H1 (cell line): Measurements from ENCODE around the gene TRUB1. TPM values are rescaled to one million over a fixed set of nuclear protein-coding genes. Genes with fewer than 3 reads are reported as not detected.

Source experiments
- CTCF ChIA-PET: fragments of 300-600 bp; sonication (Branson Sonifier 250); formaldehyde crosslinking; loops from one replicate; lab custom pipeline; 2021; ENCODE audit not compliant: partially characterized antibody; lab: Charles Lee
- POLR2A ChIA-PET: fragments of 300-600 bp; sonication (Branson Sonifier 250); formaldehyde crosslinking; loops from one replicate; lab custom pipeline; 2021; ENCODE audit warnings: inconsistent platforms; ENCODE audit not compliant: partially characterized antibody; lab: Charles Lee
- DNase-seq, 2 experiments: peaks; one replicate each; pipeline versions ENCODE4 v3.0.0 to v3.0.0-alpha.2; 2010 to 2022; ENCODE audit warnings: low spot score in 2 of 2, low read depth in 1 of 2, mixed read lengths in 1 of 2
- FAIRE-seq: peaks from 2 replicates; lab custom pipeline; 2011; peaks lifted over from hg19 to GRCh38; lab: Jason Lieb, UNC
- H2AFZ ChIP-seq: 2 replicates; pipeline ENCODE4 v1.8.1; 2012; ENCODE audit warnings: low read length, inconsistent platforms
- H2AK5ac ChIP-seq: 2 replicates; pipeline ENCODE4 v1.6.1; 2013; ENCODE audit warnings: low read depth, low read length
- H2BK120ac ChIP-seq: replicated peaks from 2 replicates; pipeline ENCODE3; 2013; ENCODE audit warnings: low read depth, low read length, inconsistent platforms
- H2BK12ac ChIP-seq: 2 replicates; pipeline ENCODE4 v1.6.1; 2013; ENCODE audit warnings: low read depth, low read length
- H2BK15ac ChIP-seq: 2 replicates; pipeline ENCODE4 v1.6.1; 2013; ENCODE audit warnings: low read length
- H2BK20ac ChIP-seq: 2 replicates; pipeline ENCODE4 v1.6.1; 2013; ENCODE audit warnings: low read length
- H2BK5ac ChIP-seq: 2 replicates; pipeline ENCODE4 v1.6.1; 2013; ENCODE audit warnings: low read depth, low read length
- H3K14ac ChIP-seq: 2 replicates; pipeline ENCODE4 v1.6.1; 2013; ENCODE audit warnings: inconsistent platforms; ENCODE audit not compliant: insufficient read length
- H3K18ac ChIP-seq: 2 replicates; pipeline ENCODE4 v1.6.1; 2013; ENCODE audit warnings: low read length; ENCODE audit errors: extremely low read depth
- H3K23ac ChIP-seq: 2 replicates; pipeline ENCODE4 v1.6.1; 2013; ENCODE audit warnings: inconsistent platforms; ENCODE audit not compliant: insufficient read length
- H3K23me2 ChIP-seq: 2 replicates; pipeline ENCODE4 v1.6.1; 2013; ENCODE audit warnings: low read depth, low read length
- H3K27ac ChIP-seq: 2 replicates; pipeline ENCODE4 v1.6.1; 2011; ENCODE audit warnings: low read depth, low read length, inconsistent platforms
- H3K27me3 ChIP-seq, 4 experiments: replicated peaks in 1 of 4; 1 replicate in 1 of 4; 2 replicates in 3 of 4; pipeline versions ENCODE4 v1.6.1 to v1.8.1; 2011 to 2013; ENCODE audit warnings: low read length in 3 of 4, mild to moderate bottlenecking in 3 of 4, inconsistent platforms in 2 of 4, mixed read lengths in 2 of 4, moderate library complexity in 1 of 4; ENCODE audit not compliant: control insufficient read depth in 3 of 4, insufficient read depth in 3 of 4; ENCODE audit errors: extremely low read depth in 1 of 4
- H3K36me3 ChIP-seq, 4 experiments: 2 replicates each; pipeline versions ENCODE4 v1.6.1 to v1.8.1; 2011 to 2013; ENCODE audit warnings: mild to moderate bottlenecking in 4 of 4, low read length in 3 of 4, moderate library complexity in 2 of 4, control low read depth in 1 of 4, inconsistent platforms in 1 of 4; ENCODE audit not compliant: insufficient read depth in 4 of 4, control insufficient read depth in 2 of 4
- H3K4ac ChIP-seq: replicated peaks from 2 replicates; pipeline ENCODE3; 2013; ENCODE audit warnings: low read length, low read depth, mixed read lengths, inconsistent platforms; ENCODE audit not compliant: insufficient read length
- H3K4me1 ChIP-seq, 4 experiments: replicated peaks in 1 of 4; 1 replicate in 1 of 4; 2 replicates in 3 of 4; pipeline versions ENCODE4 v1.6.1 to v1.8.1; 2011 to 2013; ENCODE audit warnings: low read length in 3 of 4, inconsistent platforms in 2 of 4, mixed read lengths in 1 of 4; ENCODE audit not compliant: insufficient read depth in 4 of 4, control insufficient read depth in 3 of 4
- H3K4me2 ChIP-seq, 2 experiments: 2 replicates each; pipeline versions ENCODE4 v1.6.1 to v1.8.1; 2011 to 2013; ENCODE audit warnings: low read depth in 2 of 2, low read length in 2 of 2, control low read depth in 1 of 2, inconsistent platforms in 1 of 2, mild to moderate bottlenecking in 1 of 2; ENCODE audit not compliant: insufficient read depth in 1 of 2
- H3K4me3 ChIP-seq, 4 experiments: fragments of 200-600, 300-600 bp in 1 of 4; sonication (generic), shearing (Covaris generic), sonication (Bioruptor Twin) in 1 of 4; 2 replicates each; pipeline versions ENCODE4 v1.5.1 to v1.8.1; 2011 to 2016; ENCODE audit warnings: low read length in 4 of 4, low read depth in 3 of 4, control low read depth in 2 of 4, inconsistent platforms in 2 of 4, mild to moderate bottlenecking in 2 of 4, mixed read lengths in 1 of 4, moderate library complexity in 1 of 4; ENCODE audit not compliant: insufficient read depth in 2 of 4; ENCODE audit errors: extremely low read depth in 1 of 4
- H3K56ac ChIP-seq: replicated peaks from 2 replicates; pipeline ENCODE3; 2013; ENCODE audit warnings: low read depth, mild to moderate bottlenecking, mixed read lengths, low read length, inconsistent platforms; ENCODE audit not compliant: insufficient read length
- H3K79me1 ChIP-seq: 2 replicates; pipeline ENCODE4 v1.6.1; 2013; ENCODE audit warnings: low read depth, low read length, control low read depth
- H3K79me2 ChIP-seq, 2 experiments: 2 replicates each; pipeline versions ENCODE4 v1.6.1 to v1.8.1; 2012 to 2013; ENCODE audit warnings: low read length in 2 of 2, mild to moderate bottlenecking in 2 of 2, inconsistent platforms in 1 of 2; ENCODE audit not compliant: insufficient read depth in 2 of 2, control insufficient read depth in 1 of 2
- H3K9ac ChIP-seq, 4 experiments: replicated peaks in 1 of 4; 1 replicate in 1 of 4; 2 replicates in 3 of 4; pipeline versions ENCODE4 v1.6.1 to v1.8.1; 2011 to 2013; ENCODE audit warnings: low read depth in 3 of 4, low read length in 3 of 4, control low read depth in 2 of 4, mild to moderate bottlenecking in 2 of 4, moderate library complexity in 2 of 4, inconsistent platforms in 1 of 4; ENCODE audit errors: extremely low read depth in 1 of 4
- H3K9me3 ChIP-seq, 2 experiments: 2 replicates each; pipeline versions ENCODE4 v1.6.1 to v1.8.1; 2012 to 2013; ENCODE audit warnings: mild to moderate bottlenecking in 2 of 2, moderate library complexity in 2 of 2, control low read depth in 1 of 2, inconsistent platforms in 1 of 2, low read depth in 1 of 2, low read length in 1 of 2, mixed read lengths in 1 of 2; ENCODE audit not compliant: insufficient read depth in 2 of 2
- H4K20me1 ChIP-seq, 2 experiments: replicated peaks in 1 of 2; 2 replicates each; pipeline versions ENCODE3 to v1.8.1; 2011 to 2013; ENCODE audit warnings: inconsistent platforms in 2 of 2, low read length in 2 of 2, mild to moderate bottlenecking in 1 of 2; ENCODE audit not compliant: insufficient read depth in 2 of 2, control insufficient read depth in 1 of 2
- H4K5ac ChIP-seq: 2 replicates; pipeline ENCODE4 v1.6.1; 2013; ENCODE audit warnings: low read length, low read depth, mixed read lengths, inconsistent platforms; ENCODE audit not compliant: insufficient read length
- H4K8ac ChIP-seq: 2 replicates; pipeline ENCODE4 v1.8.0; 2013; ENCODE audit warnings: mild to moderate bottlenecking, moderate library complexity, low read length, inconsistent platforms; ENCODE audit not compliant: insufficient read depth; ENCODE audit errors: extremely low read depth
- H4K91ac ChIP-seq: replicated peaks from 2 replicates; pipeline ENCODE3; 2013; ENCODE audit warnings: low read length, mixed read lengths, inconsistent platforms; ENCODE audit not compliant: insufficient read length
- CBX8 ChIP-seq: fragments of 300-800, 300-1000 bp; sonication (generic); IDR thresholded peaks from 2 replicates; pipeline ENCODE4 v1.7.1; 2016; ENCODE audit warnings: low read depth, low read length, borderline replicate concordance
- EGR1 ChIP-seq: IDR thresholded peaks from 2 replicates; pipeline ENCODE4 v1.6.1; 2011; ENCODE audit warnings: low read depth, low read length, borderline replicate concordance
- FOSL1 ChIP-seq: IDR thresholded peaks from 2 replicates; pipeline ENCODE4 v1.6.1; 2011; ENCODE audit warnings: mild to moderate bottlenecking, low read depth, low read length, moderate library complexity; ENCODE audit not compliant: insufficient read depth
- MAX ChIP-seq: IDR thresholded peaks from 2 replicates; pipeline ENCODE4 v1.6.1; 2012; ENCODE audit warnings: inconsistent platforms
- SIRT6 ChIP-seq: IDR thresholded peaks from one replicate; pipeline ENCODE4 v1.7.1; 2012; ENCODE audit warnings: low read length, inconsistent platforms
- SUZ12 ChIP-seq: fragments of 200-600 bp; sonication (generic); IDR thresholded peaks from 2 replicates; pipeline ENCODE4 v1.6.1; 2012; ENCODE audit warnings: mild to moderate bottlenecking, inconsistent platforms, low read length, moderate library complexity, mixed read lengths
- TBP ChIP-seq: IDR thresholded peaks from 2 replicates; pipeline ENCODE4 v1.6.1; 2011; ENCODE audit warnings: low read depth, low read length, improper control_type of control experiment
- WGBS, 2 experiments: shearing (Covaris generic) in 1 of 2; methylation state at CpG; one replicate each; pipeline versions ENCODE4 v1.1.6 to v1.1.7; 2013 to 2015; ENCODE audit warnings: low lambda C conversion rate in 2 of 2, mixed read lengths in 2 of 2, inconsistent platforms in 1 of 2, low coverage in 1 of 2, missing lambda C conversion rate in 1 of 2; ENCODE audit not compliant: insufficient replicate concordance in 2 of 2, insufficient coverage in 1 of 2, insufficient read length in 1 of 2; ENCODE audit errors: extremely low coverage in 1 of 2, missing lambda C conversion rate in 1 of 2; 5-methylcytosine and 5-hydroxymethylcytosine counted together
- polyA plus RNA-seq, 7 experiments: library from polyadenylated mRNA; depleted of rRNA in 3 of 7; stranded (reverse) in 5 of 7; unstranded in 2 of 7; fragments of >200 nt in 5 of 7; fragments of 200-250 nt in 2 of 7; gene quantifications; 1 replicate in 5 of 7; 2 replicates in 1 of 7; 4 replicates in 1 of 7; pipeline versions ENCODE4 v1.2.1 to v1.2.3, GENCODE V29; 2011 to 2013; ENCODE audit warnings: missing spikeins in 2 of 7, mixed read lengths in 2 of 7
- total RNA-seq: library from RNA; stranded (reverse); fragmentation: NEBNext Ultra II Directional; extraction: Animal tissue kit (Norgen Biotek cat#: 25700); gene quantifications from 2 replicates; pipeline ENCODE4 v1.2.1, GENCODE V29; 2021

TRUB1 gene
- total and polyA plus RNA-seq, 2 of the 8 experiments (the other 6 are each of a cell fraction or from before 2014, with no cell fraction given) = 6.3 to 22.2 TPM

GRCh38 chr10:114925587-114926586 is 12.1 kb upstream of the TRUB1 start:
- Histone ChIP-seq H3K56ac (no peak overlapping the region), H3K18ac (no peak overlapping the region), H2BK120ac (no peak overlapping the region), H4K8ac (no peak overlapping the region), H2BK15ac (no peak overlapping the region), H3K4me3 (no peak overlapping the region), H3K27ac (no peak overlapping the region), H3K14ac (no peak overlapping the region), H3K23ac (no peak overlapping the region), H3K4me2 (no peak overlapping the region), H4K20me1 (no peaks in the 10 kb centered on the region), H3K9ac (no peak overlapping the region), H3K79me1 (no peaks in the 10 kb centered on the region), H3K27me3 (no peaks in the 10 kb centered on the region), H2BK20ac (no peak overlapping the region), H2AFZ (no peak overlapping the region; the same call in 1 of the 2 replicates), H3K23me2 (no peaks in the 10 kb centered on the region), H3K36me3 (no peaks in the 10 kb centered on the region), H3K79me2 (no peaks in the 10 kb centered on the region), H2AK5ac (no peak overlapping the region), H4K5ac (no peak overlapping the region), H2BK12ac (no peak overlapping the region), H3K4ac (no peak overlapping the region), H3K4me1 (no peaks in the 10 kb centered on the region), H3K9me3 (no peaks in the 10 kb centered on the region), H4K91ac (no peak overlapping the region), H2BK5ac (no peak overlapping the region)
- no peak for DNase-seq
- WGBS, 2 experiments = 96% methylated on average over 3 of the region's 3 CpGs; no CpG with 5 or more reads in 1 of the 2 experiments
- POLR2A ChIA-PET = no interaction called here
- CTCF ChIA-PET = interaction anchor here (2.1 kb wide), 1 partner anchor 46 kb away, joined by 5 read pairs; no protein-coding TSS in a partner anchor
- FAIRE-seq = no peak
- TF ChIP-seq MAX (no peak), EGR1 (no peak), FOSL1 (no peak), TBP (no peak), CBX8 (no peak), SIRT6 (no peak), SUZ12 (no peak)
